Measurements from ENCODE around the gene TBCC. TPM values are rescaled to one million over a fixed set of nuclear protein-coding genes. Genes with fewer than 3 reads are reported as not detected.

The TBCC gene
- total and polyA plus RNA-seq, 4 donors, result 6.9 to 13.5 (median 11.7) TPM

GRCh38 chr6:42744351-42744893, 1.5 kb downstream of the TBCC start:
- Histone ChIP-seq H3K27ac (ENCODE audit: low read depth in 1 of 2, low read length in 2 of 2) (no peak overlapping the region), H3K4me1 (ENCODE audit: control insufficient read depth in 4 of 4, insufficient read depth in 4 of 4, low read length in 3 of 4) (peaks cover 7 to 27% (median 13%) of the 10 kb centered on the region in 4 donors), H3K36me3 (ENCODE audit: control insufficient read depth in 4 of 4, insufficient read depth in 3 of 4, low read depth in 1 of 4, low read length in 3 of 4) (no peaks in the 10 kb centered on the region), H3K27me3 (ENCODE audit: control insufficient read depth in 4 of 4, insufficient read depth in 4 of 4, low read length in 3 of 4) (no peaks in the 10 kb centered on the region), H3K9me3 (ENCODE audit: control insufficient read depth in 4 of 4, low read length in 3 of 4) (no peaks in the 10 kb centered on the region), H3K4me3 (ENCODE audit: low read depth in 1 of 3, low read length in 3 of 3) (peak overlapping the region; percentile 77 to 93 (median 90)), H3K9ac (ENCODE audit: low read depth in 1 of 2, low read length in 2 of 2) (no peak overlapping the region)
- DNase-seq (ENCODE audit: low spot score), result no peak
- TF ChIP-seq CTCF (IDR thresholded peaks at IDR 0.05; ENCODE audit: low read depth, low read length, missing input control), result no peak
- no peak for TF ChIP-seq RAD21 (IDR thresholded peaks at IDR 0.05)
- TF ChIP-seq ZBTB33 (IDR thresholded peaks at IDR 0.05), result no peak
- TF ChIP-seq FOXA2 (IDR thresholded peaks at IDR 0.05), result no peak
- TF ChIP-seq REST (IDR thresholded peaks at IDR 0.05), result no peak
- TF ChIP-seq HNF4A (conservative IDR thresholded peaks at IDR 0.05), result no peak
- TF ChIP-seq GABPA (IDR thresholded peaks at IDR 0.05 in 1 of 2, conservative IDR thresholded peaks at IDR 0.05 in 1 of 2), result no peak
- TF ChIP-seq YY1 (IDR thresholded peaks at IDR 0.05), result no peak
- TF ChIP-seq FOXA1 (IDR thresholded peaks at IDR 0.05), result no peak
- TF ChIP-seq NR2F2 (IDR thresholded peaks at IDR 0.05), result no peak
- no peak for TF ChIP-seq TAF1 (conservative IDR thresholded peaks at IDR 0.05)
- no peak for TF ChIP-seq HNF4G (IDR thresholded peaks at IDR 0.05)
- TF ChIP-seq JUND (IDR thresholded peaks at IDR 0.05), result no peak
- TF ChIP-seq EGR1 (IDR thresholded peaks at IDR 0.05; ENCODE audit: low read depth in 2 of 2), result no peak
- 56% methylated on average over 21 of the region's 21 CpGs for WGBS

- no peaks in the 10 kb centered on the region for H3K36me3 ChIP-seq (ENCODE audit: control insufficient read depth in 4 of 4, insufficient read depth in 3 of 4, low read depth in 1 of 4, low read length in 3 of 4)
- no peak overlapping the region for H3K27ac ChIP-seq (ENCODE audit: low read depth in 1 of 2, low read length in 2 of 2)
- H3K9ac ChIP-seq (ENCODE audit: low read depth in 1 of 2, low read length in 2 of 2), result no peak overlapping the region
- peaks cover 7 to 22% (median 12%) of the 10 kb centered on the region in 4 donors for H3K4me1 ChIP-seq (ENCODE audit: control insufficient read depth in 4 of 4, insufficient read depth in 4 of 4, low read length in 3 of 4)
- no peaks in the 10 kb centered on the region for H3K9me3 ChIP-seq (ENCODE audit: control insufficient read depth in 4 of 4, low read length in 3 of 4)
- 85% methylated on average over 5 of the region's 5 CpGs for WGBS
- no peaks in the 10 kb centered on the region for H3K27me3 ChIP-seq (ENCODE audit: control insufficient read depth in 4 of 4, insufficient read depth in 4 of 4, low read length in 3 of 4)
- no peak overlapping the region for H3K4me3 ChIP-seq (ENCODE audit: low read depth in 1 of 3, low read length in 3 of 3)
- no peak for DNase-seq (ENCODE audit: low spot score)
- no peak for TF ChIP-seq EGR1 (IDR thresholded peaks at IDR 0.05; ENCODE audit: low read depth in 2 of 2)
- no peak for TF ChIP-seq CTCF (IDR thresholded peaks at IDR 0.05; ENCODE audit: low read depth, low read length, missing input control)
- no peak for TF ChIP-seq SP1 (IDR thresholded peaks at IDR 0.05)
- TF ChIP-seq MAX (IDR thresholded peaks at IDR 0.05), result no peak
- no peak for TF ChIP-seq TAF1 (conservative IDR thresholded peaks at IDR 0.05)
- no peak for TF ChIP-seq YY1 (IDR thresholded peaks at IDR 0.05)
- TF ChIP-seq ATF3 (IDR thresholded peaks at IDR 0.05), result no peak
- no peak for TF ChIP-seq RXRA (IDR thresholded peaks at IDR 0.05)
- no peak for TF ChIP-seq ZBTB33 (IDR thresholded peaks at IDR 0.05)
- TF ChIP-seq NR2F2 (IDR thresholded peaks at IDR 0.05), result no peak
Observed at GRCh38 chr6:42742116-42742894, 3.6 kb downstream of the TBCC start.
